NAMALWA (cell line): ENCODE measurements around the gene POLN.

ENCODE experiments used
- DNase-seq: peaks from one replicate; pipeline ENCODE4 v3.0.0-alpha.2; 2015; ENCODE audit warnings: low spot score

The POLN gene

DNA sequence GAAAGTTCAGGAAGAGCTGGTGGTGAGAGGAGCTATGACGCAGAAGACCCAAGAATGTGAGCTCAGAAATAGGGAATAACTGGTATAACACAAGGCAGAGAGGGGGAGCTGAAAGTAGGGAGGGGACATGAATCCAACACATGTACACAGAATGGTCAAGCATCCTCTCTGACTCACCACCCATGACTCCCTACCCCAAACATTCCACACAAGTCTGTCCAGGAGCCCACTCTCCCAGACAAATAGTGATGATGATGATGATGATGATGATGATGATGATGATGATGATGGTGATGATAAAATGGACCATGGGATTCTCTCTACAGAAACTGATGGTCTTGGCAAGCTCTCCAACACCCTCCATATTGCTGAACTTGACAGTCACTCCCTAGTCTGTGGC lies 136.4 kb downstream of the POLN start:
- no peak for DNase-seq

DNA sequence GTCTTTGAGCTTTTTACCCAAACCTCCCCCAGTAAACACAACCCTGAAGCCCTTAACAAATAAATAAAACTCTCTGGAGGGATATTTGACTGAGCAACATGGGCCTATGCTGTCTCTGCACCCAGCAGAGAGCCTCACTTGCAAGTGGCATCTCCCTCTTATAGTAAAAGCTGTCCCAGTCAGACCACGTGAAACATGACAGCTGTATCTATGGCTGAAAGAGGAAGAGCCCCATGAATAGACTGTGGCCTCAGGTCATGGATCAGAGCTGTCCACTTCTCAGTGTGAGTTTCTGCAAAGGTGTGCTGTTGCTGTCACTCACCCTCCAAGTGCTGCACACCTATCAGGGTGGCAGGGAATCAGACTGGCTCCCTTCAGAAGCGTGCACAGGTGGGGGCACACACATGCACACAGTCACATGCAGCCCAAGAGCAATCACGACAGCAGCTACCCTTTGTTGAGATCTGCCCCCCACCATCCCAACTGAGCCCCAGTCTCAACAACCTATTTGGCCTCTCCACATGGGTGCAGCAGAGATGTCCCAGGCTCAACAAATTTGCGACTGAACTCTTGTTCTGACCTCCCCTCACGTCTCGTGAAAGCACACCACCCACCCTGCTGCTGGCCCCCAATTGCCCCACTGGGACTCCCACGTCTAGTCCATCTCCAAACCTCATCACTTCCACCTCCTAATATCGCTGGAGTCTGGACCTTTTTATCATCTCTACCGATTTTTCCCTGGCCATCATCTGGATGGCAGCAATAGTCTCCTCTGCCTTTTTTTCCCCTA lies 137.2 kb downstream of the POLN start:
- peak; percentile 22 for DNase-seq

DNA sequence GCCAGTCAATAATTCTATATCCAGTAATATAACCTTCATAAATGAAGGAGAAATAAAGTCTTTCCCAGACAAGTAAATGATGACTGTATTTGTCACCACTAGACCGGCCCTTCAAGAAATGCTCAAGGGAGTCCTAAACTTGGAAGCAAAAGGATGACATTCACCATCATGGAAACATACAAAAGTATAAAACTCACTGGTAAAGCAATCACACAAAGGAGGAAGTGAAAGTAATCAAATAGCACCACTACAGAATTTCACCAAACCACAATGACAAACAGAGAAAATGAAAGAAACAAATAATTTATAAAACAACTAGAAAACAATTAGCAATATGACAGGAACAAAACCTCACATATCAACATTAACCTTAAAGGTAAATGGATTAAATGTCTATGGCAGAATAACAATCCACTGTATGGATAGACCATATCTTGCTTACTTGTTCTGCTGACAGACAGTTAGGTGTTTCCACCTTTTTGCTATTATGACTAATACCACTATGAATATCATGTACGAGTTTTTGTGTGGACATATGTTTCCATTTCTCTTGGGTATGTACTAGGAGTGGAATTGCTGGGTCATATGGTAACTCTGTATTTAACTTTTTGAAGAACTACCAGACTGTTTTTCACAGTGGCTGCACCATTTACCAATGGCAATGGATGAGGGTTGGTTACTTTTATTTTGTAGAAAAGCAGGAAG lies 137.9 kb downstream of the POLN start:
- peak; percentile 53 for DNase-seq

DNA sequence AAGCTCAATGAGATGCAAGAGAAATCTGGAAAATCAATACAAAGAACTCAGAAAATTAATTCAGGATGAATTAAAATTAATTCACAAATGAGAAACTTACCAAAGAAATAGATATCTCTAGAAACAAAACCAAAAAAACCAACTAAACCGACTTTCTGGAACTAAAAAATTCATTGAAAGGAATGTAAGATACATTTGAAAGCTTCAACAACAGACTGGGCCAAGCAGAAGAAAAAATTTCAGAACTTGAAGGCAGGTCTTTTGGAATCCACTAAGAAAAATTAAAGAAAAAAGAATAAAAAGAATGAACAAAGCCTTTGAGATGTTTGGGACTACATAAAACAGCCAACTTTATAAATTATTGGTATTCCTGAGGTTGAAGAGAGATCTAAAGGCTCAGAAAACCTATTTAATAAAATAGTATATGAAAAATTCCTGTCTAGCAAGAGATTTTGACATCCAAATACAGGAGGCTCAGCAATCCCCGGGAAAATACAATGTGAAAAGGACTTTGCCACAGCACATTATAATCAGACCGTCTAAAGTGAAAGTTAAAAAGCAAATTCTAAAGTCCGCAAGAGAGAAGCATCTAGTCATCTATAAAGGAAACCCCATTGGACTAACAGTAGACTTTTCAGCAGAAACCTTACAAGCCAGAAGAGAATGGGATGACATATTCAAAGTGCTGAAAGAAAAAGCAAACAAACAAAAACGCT lies 138.6 kb downstream of the POLN start:
- DNase-seq: no peak

DNA sequence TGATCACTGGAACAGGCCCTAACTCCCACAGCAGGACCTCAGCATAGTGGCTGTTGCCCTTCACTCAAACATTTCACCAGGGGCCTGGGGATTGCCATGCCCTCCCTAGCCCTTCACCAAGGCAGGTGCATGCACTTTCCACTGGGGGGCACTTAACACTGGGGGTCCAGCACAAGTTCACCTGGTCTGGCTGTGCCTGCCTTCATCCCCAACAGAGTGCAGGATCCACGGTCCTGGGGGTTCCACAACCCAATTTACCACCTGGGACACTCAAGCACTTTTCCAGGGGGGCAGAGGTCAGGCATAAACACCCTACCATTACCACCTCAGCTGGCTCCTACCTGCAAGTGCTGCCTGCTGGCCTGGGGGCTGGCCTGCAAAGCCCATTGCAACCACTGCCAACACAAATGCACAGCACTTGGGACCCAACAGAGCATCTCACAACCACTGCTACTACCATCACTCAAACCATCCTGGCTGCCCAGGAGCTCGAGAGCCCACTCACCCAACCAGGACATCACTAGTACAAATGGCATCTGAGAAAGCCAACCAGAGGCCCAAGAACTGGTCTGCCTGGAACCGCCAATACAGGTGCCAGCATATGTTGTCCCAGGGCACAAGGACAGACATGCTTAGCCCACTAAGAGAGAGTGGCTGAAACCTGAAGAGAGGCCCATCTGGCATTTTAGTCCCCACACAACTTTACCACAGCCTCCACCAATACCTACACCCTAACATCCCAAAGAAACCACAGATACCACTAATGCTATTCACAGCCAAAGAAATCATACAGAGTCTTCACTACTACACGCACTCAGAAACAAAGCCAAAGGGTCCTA lies 139.7 kb downstream of the POLN start:
- DNase-seq: no peak

DNA sequence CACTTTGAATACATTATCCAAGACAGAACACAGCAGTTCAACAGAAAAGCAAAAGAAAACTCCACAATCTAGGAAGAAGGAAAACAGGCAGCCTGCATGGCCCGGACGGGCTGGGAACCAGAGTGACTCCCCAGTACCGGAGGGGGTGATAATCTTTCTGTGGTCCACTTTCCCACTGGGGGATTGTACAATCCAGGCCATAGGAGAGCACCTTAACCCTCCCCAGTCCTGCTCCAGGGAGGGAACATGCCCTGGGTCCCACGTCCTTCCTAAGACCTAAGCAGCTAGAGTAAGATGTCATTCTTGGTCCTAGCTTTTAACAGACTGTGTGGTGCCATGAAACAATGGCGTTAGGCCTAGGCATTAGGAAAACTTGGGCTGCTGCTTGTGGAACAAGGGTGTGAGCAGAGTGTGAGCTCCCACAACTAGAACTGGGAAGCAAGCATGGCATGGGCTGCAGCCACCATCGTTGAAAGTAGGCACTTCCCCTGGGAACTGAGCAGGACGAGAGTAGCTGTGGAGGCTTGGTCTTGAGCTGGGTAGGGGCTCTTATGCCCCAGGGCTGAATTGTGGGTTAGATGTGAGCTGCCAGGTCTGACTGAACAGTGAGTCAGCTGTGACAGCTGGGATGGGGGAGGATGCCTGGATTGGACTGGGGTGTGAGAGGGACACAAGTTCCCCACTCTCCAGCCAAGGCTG lies 140.4 kb downstream of the POLN start:
- no peak for DNase-seq

DNA sequence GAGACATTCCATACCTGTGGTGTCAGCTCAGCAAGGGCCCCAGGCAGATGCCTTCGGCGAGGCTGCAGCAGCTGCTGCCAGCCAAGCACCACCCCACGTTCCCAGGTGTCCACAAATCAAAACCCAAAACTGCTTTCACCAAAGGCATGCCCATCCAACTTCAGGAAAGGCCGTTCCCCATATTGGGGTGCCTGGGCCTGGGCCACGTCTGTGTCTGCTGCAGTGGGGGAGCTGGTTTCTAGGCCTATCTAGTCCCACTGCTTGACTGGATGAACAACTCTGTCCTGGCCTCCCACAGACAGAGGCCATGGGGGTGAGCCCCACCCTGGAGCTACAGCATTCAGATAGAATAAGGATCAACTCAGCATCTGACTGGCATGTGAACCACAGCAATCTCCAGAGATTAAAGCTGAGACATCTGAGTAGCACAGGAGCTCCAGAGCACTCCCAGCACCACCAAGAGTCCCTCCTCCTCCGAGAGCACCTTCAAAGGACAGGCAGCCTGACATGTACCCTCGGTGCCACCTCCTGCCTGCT lies 145.8 kb downstream of the POLN start:
- no peak for DNase-seq

DNA sequence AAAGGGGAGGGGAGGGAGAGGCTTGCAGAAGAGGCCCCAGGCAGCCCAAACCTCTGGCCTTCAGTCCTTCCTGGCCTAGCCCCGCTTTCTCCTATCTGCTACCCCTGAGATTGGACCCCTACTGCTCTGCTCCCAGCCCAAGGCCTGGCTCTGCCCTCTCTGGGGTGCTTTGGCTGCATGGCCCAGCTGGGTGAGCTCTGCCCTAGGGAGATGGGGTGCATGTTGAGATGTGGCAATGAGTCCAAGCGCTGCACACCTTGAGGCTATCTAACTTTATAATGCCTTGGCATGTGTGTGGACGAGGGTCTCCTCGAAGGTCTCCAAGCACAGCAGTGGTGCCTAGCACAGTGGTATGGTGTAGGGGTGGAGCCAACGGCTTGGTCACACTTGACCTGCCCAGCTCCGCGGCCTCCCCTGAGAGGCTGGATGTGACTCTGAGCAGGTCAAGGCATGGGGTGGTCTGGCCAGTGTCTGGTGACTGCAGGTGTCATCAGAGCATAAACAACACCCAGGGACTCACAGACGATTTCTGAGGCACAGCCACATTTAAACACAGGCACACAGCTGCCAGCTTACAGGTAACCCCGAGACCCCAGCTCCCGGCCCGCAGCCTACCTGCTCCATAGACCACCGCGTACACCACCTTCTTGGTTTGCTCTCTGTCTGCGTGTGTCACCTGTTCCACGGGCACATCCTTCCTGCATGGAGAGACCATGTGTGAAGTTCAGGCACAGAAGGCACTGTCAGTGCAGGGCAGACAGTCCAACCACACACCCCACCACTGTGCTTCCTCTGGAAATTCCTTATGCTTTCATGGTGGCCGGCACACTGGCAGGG lies 146.5 kb downstream of the POLN start:
- no peak for DNase-seq

DNA sequence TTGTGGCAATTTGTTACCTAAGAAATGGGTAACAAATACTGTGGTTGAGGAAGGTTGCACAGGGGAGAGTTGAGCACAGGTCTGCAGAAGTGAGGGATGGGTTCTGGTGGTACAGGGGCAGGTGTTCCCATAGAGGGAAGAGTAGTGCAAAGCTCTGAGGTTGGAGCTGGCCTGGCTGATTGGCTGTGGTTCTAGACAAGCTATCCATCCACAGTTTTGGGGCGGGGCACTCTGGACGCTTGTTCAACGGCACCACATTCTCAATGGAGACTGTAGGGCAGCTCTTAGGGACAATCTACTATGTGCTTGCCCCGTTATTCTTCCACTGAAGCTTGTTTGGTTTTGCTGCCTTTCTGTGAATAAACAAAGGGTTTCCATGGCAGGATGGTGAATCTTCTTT lies 147.4 kb downstream of the POLN start:
- no peak for DNase-seq

DNA sequence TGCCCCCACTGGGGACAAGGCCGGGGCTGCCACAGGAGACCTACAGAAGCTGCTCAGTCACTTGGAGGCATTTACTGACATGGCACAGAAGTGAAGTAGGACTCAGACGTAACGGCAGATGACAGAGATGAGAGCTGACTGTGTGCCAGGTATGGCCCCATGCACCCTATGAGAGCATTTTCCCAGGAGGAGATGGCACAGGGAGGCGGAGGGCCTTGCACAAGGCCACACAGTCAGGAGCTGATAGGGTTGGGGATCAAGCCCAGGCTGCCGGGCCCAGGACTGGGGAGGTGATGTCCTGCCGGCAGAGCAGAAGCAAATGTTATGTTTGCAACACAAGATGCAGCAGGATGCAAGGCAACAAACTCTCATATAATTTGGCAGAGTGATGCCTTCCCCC lies 148.7 kb downstream of the POLN start:
- DNase-seq: no peak

DNA sequence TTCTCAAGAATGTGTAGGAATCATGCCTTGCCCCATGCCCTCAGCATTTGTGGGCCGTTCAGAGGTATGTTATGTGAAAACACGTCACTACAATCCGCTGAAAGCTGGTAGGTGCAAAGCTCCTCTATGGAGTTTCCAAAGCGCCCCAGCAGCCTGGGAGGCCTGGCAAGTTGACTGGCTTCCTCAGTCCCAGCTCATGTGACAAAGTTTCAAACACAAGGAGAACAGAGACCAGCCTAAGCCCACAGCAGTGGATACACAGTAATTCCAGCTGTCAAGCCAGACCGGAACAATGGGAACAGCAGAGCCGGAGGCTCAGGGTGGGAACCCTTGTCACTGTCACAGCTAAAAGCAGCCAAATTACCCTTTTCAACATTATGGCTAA lies 149.3 kb downstream of the POLN start:
- DNase-seq: no peak

DNA sequence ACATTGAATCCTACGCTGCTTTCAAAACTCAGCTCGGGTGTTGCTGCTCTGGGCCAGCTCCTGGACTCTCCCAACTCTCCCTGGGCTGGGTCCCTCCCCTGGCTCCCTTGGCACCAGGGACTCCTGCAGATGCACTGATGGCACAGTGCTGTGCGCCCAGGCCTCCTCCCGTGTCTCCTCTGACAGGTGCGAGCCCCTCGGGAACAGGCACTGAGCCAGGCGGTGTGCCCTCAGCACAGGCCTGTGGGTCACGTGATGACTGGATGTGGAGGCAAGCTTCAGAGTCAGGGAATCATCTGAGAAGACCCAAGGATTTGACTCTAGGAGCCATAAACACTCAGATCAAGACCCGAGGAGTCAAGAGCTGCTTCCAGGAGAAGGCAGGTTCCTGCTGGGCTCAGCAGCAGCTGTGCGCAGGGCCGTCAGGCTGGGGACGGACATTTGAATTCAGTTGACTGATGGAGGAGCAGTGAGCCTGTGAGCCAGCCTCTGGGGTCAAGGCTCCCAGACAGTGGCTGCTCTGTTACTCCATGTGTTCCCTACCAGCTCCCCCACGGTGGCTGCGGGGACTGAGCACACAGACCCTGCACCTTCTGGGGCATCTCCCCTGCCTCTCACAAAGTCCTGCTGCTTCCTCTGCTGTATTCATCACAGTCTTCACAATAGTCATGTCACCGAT lies 149.8 kb downstream of the POLN start:
- DNase-seq: no peak

DNA sequence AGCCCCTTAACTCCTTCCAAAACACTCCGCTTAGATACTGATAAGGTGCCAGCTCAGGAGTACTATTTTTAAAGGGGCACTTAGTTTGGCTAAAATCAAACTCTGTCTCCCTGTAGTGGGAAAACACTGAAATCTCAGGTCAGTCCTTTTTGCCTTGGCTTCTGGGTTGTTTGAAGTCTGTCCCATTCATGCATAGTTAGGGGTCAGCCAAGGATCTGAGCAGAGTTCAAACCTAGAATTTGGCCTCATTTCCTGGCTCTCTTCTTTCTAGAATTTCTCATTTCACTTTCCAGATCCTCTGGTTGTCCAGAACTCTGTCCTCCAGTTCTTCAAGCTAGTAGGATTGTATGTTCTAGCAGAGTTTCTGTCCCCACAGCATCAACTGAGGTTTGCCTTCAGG lies 151.3 kb downstream of the POLN start:
- no peak for DNase-seq

DNA sequence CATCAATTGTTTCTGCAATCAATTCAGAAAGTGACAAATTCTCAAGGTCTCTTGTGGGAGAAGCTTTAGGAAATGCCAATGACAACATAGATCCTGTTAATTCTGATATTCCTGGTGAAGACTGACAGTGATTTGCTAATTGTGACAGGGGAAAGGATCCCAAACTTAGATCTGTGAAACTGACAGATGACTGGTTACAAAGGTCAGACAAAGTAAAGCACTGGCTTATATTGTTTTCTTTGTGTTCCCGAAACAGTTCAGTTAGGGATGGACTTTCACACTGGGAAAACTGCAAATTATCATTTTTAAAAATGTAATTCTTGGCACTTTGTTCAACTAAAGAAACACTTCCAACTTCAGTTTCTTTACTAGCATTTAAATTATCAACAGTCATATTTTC lies 152.7 kb downstream of the POLN start:
- DNase-seq: no peak

DNA sequence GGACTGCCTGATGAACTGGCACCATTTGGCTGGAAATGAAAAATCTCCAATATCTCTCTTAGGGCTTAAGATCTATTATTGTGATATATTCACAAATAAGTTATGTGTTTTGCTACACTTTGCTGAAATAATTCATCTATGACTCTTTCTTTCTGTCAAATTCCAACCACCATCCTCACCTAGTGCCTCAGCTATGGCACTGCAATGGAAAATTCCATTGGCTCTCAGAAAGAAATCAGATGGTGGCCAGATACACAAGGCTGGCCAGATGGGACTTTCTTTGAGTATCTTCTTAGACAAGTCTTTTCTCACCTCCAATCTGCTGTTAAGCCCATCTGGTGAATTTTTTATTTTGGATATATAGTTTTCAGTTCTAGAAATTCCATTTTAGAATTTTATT lies 154.8 kb downstream of the POLN start:
- no peak for DNase-seq

DNA sequence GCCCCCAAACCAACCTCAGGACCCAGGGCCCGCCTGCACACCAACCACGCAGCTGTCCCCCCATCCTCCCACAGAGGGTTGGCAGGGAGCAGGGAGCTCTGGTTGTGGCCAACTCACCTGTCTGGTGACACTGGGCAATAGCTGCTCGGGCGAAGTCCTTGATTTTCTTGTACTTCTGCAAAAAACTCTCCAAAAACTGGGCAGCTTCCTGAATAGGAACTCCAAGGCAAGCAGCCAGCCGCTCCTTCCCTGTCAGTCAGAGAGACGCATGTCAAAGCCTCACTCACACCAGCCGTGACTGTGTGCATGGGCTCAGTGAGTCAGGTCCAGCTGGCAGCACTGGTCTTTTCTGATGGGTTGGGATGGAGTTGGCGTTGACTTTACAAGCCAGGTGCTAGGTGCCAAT lies 156.4 kb downstream of the POLN start:
- DNase-seq: no peak

DNA sequence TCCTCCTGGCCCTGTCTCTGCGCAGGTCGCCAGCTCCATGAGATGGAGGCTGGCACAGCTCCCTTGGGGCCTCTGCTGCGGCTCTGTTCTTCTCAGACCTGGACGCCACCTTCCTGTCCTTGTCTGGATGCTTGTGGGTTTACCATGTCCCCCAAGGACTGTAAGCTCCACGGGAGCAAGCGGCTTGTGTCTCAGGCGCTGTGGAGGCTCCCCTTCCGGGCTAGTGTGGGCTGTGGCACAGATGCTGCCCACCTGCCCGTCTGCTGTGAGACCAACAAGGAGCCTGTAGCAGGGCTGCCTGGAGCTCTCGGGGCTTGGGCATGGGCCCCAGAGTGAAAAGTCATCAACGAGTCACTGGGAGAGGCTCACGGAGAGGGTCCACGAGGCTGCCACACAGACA lies 157.6 kb downstream of the POLN start:
- no peak for DNase-seq

DNA sequence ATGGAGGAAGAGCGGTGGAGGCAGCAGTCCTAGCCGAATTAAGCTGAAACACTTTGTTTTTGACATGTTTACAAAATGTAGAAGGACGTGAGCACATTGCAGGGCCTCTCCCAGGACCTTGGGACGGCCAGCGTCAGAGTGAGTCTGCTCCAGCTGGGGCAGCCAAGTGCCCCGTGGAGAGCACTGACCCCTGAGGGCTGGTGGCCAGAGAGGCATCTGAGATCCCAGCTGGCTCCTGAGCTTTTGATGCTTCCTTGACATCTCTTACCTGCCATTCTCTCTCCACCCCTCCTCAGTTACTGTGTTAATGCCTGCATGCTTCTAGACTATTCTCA lies 158.1 kb downstream of the POLN start:
- no peak for DNase-seq

DNA sequence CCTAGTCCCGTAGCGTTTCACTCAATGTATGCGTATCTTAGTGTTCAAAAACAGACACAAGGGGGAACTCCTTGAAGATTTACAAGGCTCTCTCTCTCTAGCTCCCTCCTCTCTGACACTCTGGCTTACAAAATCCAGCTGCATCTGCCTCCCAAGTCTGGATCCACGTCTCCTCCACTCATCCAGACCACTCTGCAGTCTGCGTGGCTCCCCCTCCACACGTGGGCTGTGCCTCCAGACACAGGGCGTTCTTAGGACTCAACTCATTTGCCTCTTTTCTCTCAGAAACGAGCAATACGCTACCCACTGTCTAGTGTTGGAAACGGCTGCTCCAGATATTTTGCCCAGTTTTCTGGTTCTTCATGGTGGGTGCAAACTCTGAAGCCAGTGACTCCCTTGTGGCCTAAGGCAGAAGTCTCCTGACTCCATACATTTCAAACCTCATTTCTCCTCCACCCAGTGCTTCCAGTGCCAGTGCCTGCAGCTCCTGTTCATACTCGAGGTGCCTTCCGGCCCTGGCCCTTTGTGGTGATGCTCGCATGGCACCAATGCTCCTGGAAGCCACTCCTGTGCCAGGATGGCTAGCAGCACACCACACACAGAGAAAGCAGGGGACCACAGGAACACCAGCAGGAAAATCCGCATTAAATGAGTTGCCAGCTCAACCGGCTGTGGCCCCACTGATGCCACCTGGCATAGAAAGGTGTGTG lies 158.7 kb downstream of the POLN start:
- no peak for DNase-seq
